ENCODE measurements around the gene PRTG. TPM values are rescaled to one million over a fixed set of nuclear protein-coding genes. Genes with fewer than 3 reads are reported as not detected.
A peak's percentile ranks its signal among the peaks of the same experiment; 100 is the strongest.

Gene PRTG
- total and polyA plus RNA-seq, 4 donors, result 0.68 to 21.9 (median 7.2) TPM

GRCh38 chr15:55590788-55591187 lies 152.2 kb downstream of the PRTG start:
- DNase-seq (no peak), ATAC-seq (ENCODE audit: insufficient read depth, low FRiP score) (no peak)
- TF ChIP-seq CTCF (IDR thresholded peaks at IDR 0.05; ENCODE audit: control extremely low read depth, extremely low read depth), result no peak
- H3K4me1 ChIP-seq (ENCODE audit: control insufficient read depth in 5 of 5, insufficient read depth in 5 of 5, low read length in 5 of 5), result peaks cover 0 to 12% (median 6%) of the 10 kb centered on the region in 5 donors
- no peaks in the 10 kb centered on the region for H3K27me3 ChIP-seq (ENCODE audit: control insufficient read depth in 3 of 3, insufficient read depth in 3 of 3, low read length in 2 of 3)
- WGBS, 2 donors, result 67 to 76% methylated on average over 3 of the region's 3 CpGs
- H3K4me3 ChIP-seq, result no peak overlapping the region
- no peaks in the 10 kb centered on the region for H3K9me3 ChIP-seq (ENCODE audit: control insufficient read depth in 4 of 4, insufficient read depth in 3 of 4, low read length in 3 of 4)
- no peak overlapping the region for H3K27ac ChIP-seq (ENCODE audit: low read depth in 1 of 2, low read length in 1 of 2)
- no peak overlapping the region for H3K9ac ChIP-seq (ENCODE audit: insufficient read depth in 1 of 2, low read length in 2 of 2)
- H3K36me3 ChIP-seq (ENCODE audit: control insufficient read depth in 4 of 4, insufficient read depth in 4 of 4, low read length in 4 of 4), result no peaks in the 10 kb centered on the region

GRCh38 chr15:55589287-55589686 lies 153.7 kb downstream of the PRTG start:
- no peaks in the 10 kb centered on the region for H3K27me3 ChIP-seq (ENCODE audit: control insufficient read depth in 3 of 3, insufficient read depth in 3 of 3, low read length in 2 of 3)
- WGBS, 2 donors, result 90 to 95% methylated on average over 10 of the region's 10 CpGs
- H3K9me3 ChIP-seq (ENCODE audit: control insufficient read depth in 4 of 4, insufficient read depth in 3 of 4, low read length in 3 of 4), result no peaks in the 10 kb centered on the region
- peaks cover 0 to 18% (median 6%) of the 10 kb centered on the region in 5 donors for H3K4me1 ChIP-seq (ENCODE audit: control insufficient read depth in 5 of 5, insufficient read depth in 5 of 5, low read length in 5 of 5)
- H3K4me3 ChIP-seq, result no peak overlapping the region
- no peak for TF ChIP-seq CTCF (IDR thresholded peaks at IDR 0.05; ENCODE audit: control extremely low read depth, extremely low read depth)
- DNase-seq, result peak; percentile 55 to 61 (median 55)
- H3K27ac ChIP-seq (ENCODE audit: low read depth in 1 of 2, low read length in 1 of 2), result no peak overlapping the region
- H3K36me3 ChIP-seq (ENCODE audit: control insufficient read depth in 4 of 4, insufficient read depth in 4 of 4, low read length in 4 of 4), result no peaks in the 10 kb centered on the region
- H3K9ac ChIP-seq (ENCODE audit: insufficient read depth in 1 of 2, low read length in 2 of 2), result peak overlapping the region in 1 of 2 donors; percentile 89
- ATAC-seq (ENCODE audit: insufficient read depth, low FRiP score), result no peak

DNA sequence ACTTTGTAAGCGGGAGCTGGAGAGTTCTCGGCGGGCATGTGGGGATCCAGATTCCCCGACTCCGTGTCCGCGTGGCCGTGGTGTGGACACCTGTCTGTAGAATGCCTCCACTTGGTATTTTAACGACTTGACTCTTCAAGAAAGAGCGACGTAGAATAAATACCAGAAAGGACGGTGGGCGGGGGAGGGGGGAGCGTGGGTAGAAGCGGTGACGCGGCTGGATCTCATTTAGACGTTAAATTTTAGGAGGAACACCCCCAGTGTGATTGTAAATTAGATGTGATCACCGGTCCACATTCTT lies 154.2 kb downstream of the PRTG start:
- DNase-seq (no peak), ATAC-seq (ENCODE audit: insufficient read depth, low FRiP score) (no peak)
- H3K4me1 ChIP-seq (ENCODE audit: control insufficient read depth in 5 of 5, insufficient read depth in 5 of 5, low read length in 5 of 5), result peaks cover 0 to 18% (median 6%) of the 10 kb centered on the region in 5 donors
- H3K27ac ChIP-seq (ENCODE audit: low read depth in 1 of 2, low read length in 1 of 2), result peak overlapping the region; percentile 77 to 86
- 9 to 11% methylated on average over 19 of the region's 19 CpGs for WGBS, 2 donors
- no peaks in the 10 kb centered on the region for H3K36me3 ChIP-seq (ENCODE audit: control insufficient read depth in 4 of 4, insufficient read depth in 4 of 4, low read length in 4 of 4)
- peak overlapping the region; percentile 54 for H3K4me3 ChIP-seq
- peak overlapping the region; percentile 73 to 89 for H3K9ac ChIP-seq (ENCODE audit: insufficient read depth in 1 of 2, low read length in 2 of 2)
- H3K9me3 ChIP-seq (ENCODE audit: control insufficient read depth in 4 of 4, insufficient read depth in 3 of 4, low read length in 3 of 4), result no peaks in the 10 kb centered on the region
- H3K27me3 ChIP-seq (ENCODE audit: control insufficient read depth in 3 of 3, insufficient read depth in 3 of 3, low read length in 2 of 3), result no peaks in the 10 kb centered on the region
- TF ChIP-seq CTCF (IDR thresholded peaks at IDR 0.05; ENCODE audit: control extremely low read depth, extremely low read depth), result no peak

Measured in lung (tissue), 12 donors.